B cell (primary cell): Measurements from ENCODE around the gene LPGAT1.

Experiments
- EZH2 ChIP-seq: IDR thresholded peaks from 2 replicates; pipeline ENCODE4 v1.6.1; 2012; ENCODE audit warnings: borderline replicate concordance, low read depth, mild to moderate bottlenecking, moderate library complexity, low read length; ENCODE audit not compliant: insufficient read depth, poor library complexity, severe bottlenecking
- TF ChIP-seq, protein P1 (sequence below): fragments of 200-600 bp; IDR thresholded peaks from one replicate; pipeline ENCODE4 v1.8.0; 2022; ENCODE audit warnings: antibody characterized with exemption, mild to moderate bottlenecking

DNA sequence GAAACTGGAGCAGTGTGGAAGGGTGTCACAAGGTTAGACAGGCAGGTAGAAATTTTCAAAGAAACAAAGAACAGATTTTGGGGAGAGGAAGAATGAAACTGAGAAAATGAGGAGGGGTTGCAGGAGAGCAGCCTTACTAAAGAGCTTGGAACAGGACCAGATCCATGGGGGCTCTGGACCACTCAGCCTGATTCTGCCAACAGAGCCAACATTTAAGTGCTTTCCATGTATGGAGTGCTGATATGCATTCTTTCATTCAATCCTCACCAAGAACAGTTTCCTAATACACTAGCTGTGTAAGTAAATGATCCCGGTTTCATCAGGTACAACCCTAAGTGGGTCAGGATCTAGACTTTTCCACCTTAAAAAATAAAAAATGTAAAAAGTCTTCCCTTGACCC is 16.2 kb downstream of the LPGAT1 start:
- TF ChIP-seq, protein P1, sequence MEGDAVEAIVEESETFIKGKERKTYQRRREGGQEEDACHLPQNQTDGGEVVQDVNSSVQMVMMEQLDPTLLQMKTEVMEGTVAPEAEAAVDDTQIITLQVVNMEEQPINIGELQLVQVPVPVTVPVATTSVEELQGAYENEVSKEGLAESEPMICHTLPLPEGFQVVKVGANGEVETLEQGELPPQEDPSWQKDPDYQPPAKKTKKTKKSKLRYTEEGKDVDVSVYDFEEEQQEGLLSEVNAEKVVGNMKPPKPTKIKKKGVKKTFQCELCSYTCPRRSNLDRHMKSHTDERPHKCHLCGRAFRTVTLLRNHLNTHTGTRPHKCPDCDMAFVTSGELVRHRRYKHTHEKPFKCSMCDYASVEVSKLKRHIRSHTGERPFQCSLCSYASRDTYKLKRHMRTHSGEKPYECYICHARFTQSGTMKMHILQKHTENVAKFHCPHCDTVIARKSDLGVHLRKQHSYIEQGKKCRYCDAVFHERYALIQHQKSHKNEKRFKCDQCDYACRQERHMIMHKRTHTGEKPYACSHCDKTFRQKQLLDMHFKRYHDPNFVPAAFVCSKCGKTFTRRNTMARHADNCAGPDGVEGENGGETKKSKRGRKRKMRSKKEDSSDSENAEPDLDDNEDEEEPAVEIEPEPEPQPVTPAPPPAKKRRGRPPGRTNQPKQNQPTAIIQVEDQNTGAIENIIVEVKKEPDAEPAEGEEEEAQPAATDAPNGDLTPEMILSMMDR, result no peak
- no peak for TF ChIP-seq EZH2
